ENCODE measurements around the gene UTS2.

GRCh38 chr1:7838714-7839113, 14.2 kb downstream of the UTS2 start:
- TF ChIP-seq CTCF (IDR thresholded peaks at IDR 0.05) (no peak), POLR2A (IDR thresholded peaks at IDR 0.05) (no peak), POLR2AphosphoS5 (IDR thresholded peaks at IDR 0.05) (no peak)
